HG03280 (cell line): Measurements from ENCODE around the gene AP3B2.
"Not testable (repeated sequence)": the region's sequence is repeated elsewhere in the genome, so short reads cannot be mapped to it uniquely, and the experiment has no call there.

Source experiments
- ATAC-seq: cut with Tn5 transposase; IDR thresholded peaks from one replicate; pipeline ENCODE4 v1.9.1; 2021; ENCODE audit warnings: mild to moderate bottlenecking, moderate library complexity; ENCODE audit not compliant: unreplicated experiment

AP3B2 gene

DNA sequence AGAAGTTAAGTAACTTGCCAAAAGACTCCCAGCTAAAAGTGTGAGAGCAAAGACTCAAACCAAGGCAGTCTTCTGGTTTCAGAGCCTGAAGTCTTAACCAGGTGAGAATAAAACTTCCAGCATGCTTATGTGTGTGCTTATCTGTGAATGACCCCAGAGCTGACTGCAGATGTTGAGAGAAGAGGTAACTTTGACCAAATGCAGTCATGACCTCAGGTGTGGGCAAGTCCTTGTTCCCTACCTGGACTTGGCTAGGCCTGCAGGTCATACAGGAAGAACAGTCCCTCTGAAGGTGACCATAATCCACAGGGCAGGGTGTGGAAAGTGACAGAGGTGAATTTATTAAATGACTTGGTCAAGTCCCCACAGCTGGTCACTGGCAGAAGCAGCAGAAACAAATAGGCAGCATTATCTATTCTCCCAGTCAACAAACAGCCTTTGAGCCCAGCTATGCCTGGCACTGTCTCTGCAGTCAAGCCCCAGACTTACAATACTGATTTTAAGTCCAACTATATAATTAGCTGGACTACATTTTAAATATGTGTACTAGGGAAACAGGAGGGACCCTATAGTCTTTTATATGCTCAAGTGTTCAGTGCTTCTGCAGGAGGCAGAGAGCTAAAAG, 59.5 kb downstream of the AP3B2 start:
- ATAC-seq: no peak

DNA sequence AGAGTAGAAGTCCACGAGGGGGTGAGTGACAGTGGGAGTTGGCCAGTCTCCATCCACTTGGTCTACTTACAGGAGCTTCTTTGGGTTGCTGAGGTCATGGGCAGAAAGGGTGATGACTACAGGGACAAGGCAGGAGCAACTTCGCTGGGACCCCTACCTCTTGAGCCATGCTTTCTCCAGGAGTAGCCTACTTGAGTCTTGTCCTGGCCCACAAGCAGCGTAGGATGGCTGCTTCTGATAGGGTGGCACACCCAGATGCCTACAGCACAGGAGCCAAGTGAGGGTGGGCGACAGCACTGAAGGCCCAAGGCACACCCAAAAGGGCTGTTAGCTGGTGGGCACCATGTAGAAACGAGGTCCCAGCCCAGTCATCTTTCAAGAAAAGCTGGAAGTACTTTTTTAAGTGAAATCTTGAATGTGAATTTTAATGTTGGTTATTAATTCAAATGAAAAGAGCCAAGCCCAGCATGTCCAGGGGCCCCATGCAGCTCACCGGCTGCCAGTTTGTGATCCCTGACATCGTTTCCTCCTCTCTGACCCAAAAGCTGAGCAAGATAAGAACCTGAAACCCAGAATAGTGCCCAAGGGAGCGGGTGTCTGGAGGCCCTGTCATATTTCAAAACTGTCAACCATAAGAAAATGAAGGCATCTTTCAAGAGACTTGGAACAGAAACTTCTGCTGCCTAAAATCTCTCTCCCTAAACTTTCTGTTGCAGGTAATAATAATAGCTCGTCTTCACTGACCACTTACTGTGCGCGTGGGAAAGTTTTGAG, 60.3 kb downstream of the AP3B2 start:
- ATAC-seq: no peak

DNA sequence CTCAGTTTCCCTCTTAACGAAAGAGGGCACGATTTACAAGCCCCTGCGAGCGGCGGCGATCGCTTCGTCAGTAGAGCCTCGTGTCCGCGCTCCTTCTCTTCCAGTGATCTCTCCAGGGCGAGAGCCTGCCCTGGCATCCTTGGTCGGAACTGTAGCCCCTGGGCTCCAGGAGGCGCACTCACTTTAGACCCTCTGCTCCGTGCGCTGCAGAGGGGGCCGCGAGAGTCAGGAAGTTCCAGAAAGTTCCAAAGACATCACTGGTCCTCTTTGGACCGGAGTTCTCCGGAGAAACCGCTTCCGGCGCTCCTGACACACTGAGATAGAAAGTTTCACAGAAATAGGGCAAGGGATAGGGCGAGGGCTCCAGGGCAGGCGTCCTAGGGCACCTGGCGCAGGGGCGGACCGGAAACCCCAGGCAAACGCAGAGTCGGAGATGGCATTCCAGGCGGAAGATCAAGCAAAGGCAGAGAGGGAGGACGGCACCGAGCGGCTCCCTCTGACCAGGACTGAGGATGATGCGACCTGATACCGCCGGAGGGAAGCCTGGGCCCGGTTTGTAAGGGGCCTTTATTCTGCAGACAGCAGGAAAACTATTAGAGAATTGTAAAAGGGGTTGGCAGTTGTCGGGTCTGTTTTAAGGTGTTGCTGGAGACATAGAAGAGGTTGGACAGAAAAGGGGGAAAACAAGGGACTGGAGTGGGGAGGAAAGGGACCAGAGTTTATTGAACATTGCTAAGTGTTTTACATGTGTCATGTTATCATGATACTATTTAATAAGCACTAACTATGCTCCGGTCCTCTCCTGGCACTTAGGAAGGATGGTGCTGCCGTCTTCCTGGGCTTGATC, 61.2 kb downstream of the AP3B2 start:
- ATAC-seq: no peak

DNA sequence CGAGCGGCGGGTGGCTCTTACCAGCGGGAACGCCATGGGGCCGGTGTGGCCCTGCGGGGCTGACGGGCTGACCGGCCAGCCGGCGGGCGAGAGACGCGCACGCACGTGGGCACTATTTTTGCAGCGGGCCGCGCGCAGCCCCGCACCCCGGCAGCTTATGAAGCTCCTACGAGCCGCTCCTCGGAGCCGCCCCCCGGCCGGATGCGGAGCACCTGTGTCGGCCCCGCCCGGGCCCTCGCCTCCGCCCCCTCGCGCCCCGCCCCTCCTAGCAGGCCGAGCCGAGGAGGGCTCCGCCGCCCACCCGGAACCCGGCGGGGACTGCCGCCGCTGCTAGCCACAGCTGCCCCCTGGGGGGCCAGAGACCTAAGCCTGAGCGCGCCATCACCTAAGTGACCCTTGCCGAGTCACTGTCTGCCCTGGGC, 61.8 kb downstream of the AP3B2 start:
- ATAC-seq: no peak

DNA sequence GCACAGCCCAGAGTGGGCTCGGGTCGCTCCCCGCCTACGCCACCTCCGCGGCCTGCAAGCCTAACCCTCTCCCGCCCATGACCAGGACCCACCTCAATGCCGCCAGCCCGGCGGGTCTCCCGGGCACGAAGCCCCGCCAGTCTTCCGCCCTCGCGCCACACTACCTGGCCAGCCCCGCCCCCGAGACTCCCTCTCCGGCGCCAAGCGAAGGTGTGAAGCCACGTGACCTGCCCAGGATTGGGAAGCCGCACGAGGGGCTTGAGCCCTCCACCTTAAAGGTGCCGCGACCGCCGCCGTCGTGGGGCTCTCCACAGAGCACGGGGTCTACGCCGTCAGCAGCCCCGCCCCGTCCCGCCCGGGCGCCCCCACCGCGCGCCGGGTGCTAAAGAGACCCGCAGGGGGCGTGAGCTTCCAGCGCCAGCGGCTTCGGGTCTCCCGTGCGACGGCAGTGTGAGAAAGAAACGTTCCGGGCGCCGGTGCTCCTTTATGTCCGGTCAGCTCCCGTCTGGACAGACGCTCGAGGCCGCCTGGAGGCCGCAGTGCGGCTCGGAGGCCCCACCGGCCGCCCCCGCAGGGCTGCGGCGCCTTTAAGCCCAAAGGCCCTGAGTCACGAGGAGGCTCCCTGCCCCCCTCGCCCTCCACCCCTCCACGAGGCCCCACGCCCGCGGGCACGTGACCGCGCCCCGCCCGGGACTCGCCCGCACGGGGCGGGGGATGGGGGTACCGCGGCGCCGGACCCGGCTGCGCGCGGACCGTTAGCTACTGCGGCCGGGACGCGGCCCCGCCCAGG, 62.4 kb downstream of the AP3B2 start, which contains the start of gene CPEB1:
Gene CPEB1, minus strand, starts transcription at position 319 of the 790 bp plus-strand sequence. CDS start 18,904 bp downstream, outside the sequence.
- ATAC-seq: no peak

DNA sequence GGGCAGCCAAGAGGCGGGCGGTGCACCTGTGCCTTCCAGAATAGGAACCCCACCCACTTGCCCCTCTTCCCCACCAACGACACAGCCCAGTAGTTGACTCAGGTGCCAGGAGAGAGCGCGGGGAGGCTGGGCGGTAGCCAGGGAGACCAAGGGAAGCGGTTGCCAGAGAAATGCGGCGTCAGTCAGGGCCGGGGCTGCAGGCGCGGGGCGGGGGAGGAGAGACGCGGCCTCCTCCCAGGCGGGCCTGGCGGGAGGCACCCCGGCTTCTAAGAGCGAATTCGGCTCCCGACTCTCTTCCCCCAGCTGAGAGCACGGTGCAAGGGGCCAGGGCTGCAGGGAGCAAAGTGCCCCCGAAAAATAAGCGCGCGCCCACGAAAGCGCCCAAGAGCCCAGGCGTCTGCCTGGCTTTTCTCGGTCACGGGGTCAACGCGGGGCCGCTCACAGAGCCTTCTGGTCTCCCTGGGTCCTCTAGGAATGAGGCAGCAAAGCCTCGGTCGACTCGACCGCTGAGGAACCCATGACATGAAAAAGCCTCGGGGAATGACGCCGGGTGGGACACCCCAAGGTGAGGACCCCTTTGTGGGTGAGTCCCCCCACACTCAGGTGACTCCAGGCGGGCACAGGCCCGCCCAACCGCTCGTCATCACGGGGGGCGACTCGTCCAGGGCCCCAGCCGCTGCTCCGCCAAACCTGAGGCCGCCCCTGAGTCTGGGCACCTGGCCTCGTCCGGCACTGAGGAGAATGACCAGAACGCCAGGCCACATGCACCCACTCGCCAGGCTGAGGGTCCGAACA, 63.2 kb downstream of the AP3B2 start:
- no peak for ATAC-seq

DNA sequence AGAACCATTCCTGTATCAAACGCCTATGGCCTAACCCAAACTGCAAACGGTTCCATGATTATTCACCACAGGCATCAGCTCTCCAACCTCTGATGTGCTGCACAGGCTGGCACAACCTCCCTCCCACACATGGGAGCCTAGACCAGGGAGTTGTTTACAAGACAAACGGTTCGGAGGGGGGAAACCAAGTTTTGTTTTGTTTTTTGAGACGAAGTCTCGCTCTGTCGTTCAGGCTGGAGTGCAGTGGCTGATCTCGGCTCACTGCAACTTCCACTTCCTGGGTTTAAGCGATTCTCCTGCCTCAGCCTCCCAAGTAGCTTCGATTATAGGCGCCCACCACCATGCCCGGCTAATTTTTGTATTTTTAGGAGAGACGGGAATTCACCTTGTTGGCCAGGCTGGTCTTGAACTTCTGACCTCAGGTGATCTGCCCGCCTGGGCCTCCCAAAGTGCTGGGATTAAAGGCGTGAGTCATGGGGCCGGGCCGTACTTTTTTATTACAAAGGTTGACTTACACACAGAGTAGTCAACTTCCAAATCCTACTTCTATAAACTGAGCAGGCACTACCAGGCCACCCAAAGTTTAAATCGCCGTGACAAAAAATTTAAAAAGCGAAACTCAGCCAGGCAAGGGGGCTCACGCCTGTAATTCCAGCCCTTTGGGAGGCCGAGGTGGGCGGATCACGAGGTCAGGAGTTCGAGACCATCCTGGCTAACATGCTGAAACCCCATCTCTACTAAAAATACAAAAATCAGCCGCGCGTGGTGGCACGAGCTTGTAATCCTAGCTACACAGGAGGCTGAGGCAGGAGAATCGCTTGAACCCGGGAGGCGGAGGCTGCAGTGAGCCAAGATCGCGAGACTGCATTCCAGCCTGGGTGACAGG, 64.5 kb downstream of the AP3B2 start:
- not testable (repeated sequence) for ATAC-seq

DNA sequence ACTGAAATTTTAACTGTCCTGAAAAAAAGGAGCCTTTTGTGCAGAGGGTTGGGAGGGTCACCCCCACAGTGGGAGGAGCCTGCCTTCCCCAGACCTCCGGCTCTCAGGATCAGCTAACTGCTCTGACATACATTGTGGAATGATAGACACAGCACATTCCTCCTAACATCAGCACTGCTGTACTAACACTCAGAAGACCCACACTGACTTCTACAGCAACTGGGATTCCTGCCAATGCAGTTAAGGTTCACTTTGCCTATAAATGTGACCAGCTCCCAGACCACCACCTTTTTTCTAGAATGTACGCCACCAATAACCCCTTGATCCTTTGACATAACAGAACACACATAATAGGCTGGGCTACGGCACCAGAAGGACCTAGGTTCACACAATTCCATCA, 65.7 kb downstream of the AP3B2 start:
- ATAC-seq: no peak

DNA sequence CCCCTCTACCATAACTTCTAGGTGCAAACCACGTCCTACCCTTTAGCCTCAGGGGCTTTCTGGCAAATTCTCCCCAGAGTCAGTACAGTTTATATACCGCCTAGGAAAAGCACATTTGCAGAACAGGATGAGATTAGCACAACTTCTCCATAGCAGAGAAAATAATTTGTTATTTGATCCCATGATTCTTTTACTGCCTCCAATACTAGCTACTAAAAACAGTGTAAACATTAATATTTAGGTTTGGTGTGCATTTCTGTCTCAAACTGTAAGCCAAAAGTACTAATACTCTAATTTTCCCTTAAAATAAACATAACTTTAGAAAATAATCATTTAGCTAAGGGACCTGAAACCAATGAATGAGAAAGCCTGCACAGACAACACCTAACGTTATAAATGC, 67.0 kb downstream of the AP3B2 start:
- ATAC-seq: no peak

DNA sequence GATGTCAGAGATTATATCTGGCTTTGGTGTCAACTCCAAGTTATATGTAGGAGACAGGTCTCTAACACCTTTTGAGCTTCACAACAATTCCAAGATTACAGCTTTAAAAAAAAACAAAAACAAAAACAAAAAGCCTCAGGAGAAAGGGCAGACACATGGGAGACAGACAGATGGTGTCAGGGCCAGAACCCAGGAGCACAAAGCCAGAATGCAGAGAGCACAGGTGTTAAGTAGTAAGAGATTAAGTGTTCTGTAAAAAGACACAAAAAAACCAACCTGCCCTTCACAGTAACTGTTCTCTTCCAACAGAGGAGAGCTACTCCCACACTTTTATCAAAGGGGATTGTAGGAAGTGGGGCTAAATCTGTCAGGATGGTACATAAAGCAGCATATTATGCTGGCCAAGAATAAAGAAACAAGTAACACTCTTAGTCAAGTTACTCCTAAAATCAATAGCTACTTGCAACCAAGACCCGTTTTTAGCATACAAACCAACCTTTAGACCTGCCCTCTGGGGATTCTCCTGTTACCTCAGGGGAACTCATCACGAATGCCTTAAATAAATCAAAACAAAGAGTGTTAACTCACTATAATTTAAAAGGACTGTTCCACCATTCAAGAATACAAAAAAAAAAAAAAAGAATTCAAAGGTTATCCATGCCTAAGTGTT, 68.4 kb downstream of the AP3B2 start:
- no peak for ATAC-seq

DNA sequence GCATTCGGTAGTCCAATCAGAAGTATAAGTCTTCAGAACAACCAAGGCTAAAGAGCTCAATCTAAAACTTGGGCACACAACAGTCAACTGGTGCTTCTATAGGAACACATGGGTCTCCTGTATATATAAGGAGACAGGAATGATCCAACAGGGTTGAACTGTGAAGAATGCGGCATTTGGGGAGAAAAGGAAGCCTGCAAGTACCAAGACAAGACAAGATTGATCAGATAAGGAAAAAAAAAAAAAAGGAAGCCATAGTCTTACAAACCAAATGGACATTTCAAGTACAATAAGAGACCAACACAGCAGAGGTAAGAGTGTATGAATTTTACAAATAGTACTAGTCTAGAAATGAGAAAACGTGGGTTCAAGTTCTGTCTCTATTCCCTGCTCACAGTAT, 69.0 kb downstream of the AP3B2 start:
- no peak for ATAC-seq

DNA sequence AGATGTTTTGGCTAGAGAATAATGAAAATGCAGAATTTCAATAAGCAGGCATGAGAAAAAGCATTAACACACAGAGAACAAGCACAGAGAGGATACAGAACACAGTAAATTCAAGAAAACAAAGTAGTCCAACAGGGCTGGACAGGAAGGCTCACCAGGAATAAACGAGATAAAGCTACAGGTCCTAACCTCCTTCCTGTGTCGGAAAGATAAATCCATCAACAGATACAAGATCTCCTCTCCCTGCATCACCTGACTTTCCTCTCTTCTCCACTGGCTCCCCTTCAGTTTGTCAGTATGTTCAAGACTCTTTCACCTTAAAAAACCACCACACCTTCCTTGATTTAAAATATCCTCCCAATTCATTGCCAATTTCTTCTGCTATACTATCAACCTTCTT, 73.9 kb downstream of the AP3B2 start:
- no peak for ATAC-seq

DNA sequence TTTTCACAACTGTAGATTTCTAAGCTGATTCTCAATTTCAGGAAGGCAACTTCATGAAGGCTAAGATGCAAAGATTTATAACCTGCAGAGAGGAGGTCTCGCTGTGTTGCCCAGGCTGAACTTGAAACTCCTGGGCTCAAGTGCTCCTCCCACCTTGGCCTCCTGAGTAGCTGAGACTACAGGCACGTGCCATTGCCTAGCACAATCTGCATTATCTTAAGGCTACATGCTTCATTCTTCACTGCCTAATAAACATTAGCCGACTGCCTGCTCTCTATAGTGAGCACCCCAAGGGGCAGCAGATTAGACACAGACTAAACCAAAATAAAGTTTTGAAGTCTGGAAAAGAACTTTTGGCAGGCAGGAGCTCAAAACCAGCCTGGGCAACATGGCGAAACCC, 79.6 kb downstream of the AP3B2 start:
- ATAC-seq: no peak

DNA sequence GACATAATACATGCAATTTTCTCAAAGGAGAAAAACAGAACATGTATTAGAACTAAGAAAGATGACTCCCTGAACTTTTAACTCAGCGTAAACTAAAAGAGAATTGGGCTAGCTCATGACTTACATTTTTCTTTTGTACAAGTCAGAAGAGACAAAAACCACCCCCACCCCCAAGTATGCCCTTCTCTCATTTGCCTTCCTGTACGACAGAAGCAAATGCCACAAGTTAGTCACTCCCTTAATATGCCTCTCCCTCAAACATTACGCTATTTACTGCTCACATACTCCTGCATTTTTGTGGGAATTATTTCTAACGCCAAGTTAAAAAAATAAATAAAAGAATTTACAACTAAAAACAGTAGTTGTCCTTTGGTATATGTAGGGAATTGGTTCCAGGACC, 84.5 kb downstream of the AP3B2 start:
- no peak for ATAC-seq

DNA sequence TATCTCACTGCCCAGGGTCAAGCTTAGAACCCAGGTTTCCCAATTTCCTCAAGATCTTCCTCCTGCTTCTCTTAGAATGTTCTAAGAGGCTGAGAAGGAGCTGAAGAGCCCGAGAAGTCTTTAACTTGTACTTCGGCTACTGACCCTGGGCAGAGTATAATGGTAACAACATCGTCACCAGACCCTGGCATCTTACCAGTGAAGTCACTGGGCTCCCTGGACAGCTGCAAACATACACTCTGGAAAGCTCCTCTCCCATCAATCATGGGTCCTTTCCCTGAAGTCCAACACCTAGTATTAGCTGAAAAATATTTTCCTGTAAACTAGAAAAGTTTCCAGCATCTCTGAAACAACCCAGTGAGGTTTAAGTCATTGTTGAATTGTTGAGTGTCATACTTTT, 85.2 kb downstream of the AP3B2 start:
- ATAC-seq: no peak

DNA sequence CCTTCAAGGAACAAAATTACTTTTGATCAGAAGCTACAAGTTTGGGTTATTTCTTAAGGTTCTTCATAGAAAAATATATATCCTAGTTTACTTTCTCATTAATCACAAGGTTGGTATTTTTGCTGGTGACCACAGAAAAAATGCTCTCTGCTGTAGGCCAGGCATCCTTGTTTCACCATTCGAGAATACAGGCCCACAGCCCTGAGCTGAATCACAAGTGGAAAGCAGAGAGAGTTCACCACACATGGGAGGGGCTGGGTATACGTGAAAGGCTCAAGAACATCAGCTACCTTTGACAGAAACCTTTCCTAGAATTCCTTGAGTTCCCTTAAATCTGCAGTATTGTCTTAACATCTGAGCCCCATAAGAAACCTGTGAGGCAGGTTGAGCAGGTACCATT, 85.7 kb downstream of the AP3B2 start:
- no peak for ATAC-seq

DNA sequence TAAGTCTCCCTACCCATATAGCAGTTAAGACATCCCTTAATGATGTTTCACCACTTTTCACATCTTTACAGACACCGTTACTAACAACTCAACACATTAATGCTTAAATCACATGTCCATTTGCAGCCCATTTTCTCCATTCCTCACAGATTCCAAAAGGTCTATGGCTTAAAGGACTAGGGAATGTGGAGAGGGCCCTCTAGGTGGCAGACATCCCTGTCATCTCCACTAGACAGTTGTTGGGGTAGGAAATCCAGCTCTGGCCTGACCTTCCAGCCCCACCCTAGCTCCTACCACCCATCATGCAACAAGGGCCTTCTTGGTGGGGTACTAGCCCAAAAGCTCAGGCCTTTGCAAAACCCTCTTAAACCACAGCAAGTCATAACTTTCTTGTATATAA, 87.7 kb downstream of the AP3B2 start:
- no peak for ATAC-seq

DNA sequence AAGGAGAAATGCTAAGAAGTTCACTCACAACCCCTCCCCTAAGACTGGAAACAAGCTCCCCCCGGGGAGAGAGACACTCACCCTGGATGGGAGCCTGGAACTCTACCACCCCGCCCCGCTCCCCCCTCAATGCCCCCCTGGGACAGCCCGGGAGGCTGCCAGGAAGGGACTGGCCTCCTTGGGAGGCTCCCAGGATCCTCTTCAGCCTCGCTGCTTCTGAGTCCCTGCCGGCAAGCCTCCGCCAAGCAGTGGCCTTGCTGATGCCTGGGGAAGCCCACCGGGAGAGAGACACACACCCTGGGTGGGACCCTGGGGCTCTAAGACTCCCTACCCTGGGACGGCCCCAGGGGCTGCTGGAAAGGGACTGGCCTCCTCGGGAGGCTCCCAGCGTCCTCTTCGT, 95.9 kb downstream of the AP3B2 start:
- no peak for ATAC-seq

DNA sequence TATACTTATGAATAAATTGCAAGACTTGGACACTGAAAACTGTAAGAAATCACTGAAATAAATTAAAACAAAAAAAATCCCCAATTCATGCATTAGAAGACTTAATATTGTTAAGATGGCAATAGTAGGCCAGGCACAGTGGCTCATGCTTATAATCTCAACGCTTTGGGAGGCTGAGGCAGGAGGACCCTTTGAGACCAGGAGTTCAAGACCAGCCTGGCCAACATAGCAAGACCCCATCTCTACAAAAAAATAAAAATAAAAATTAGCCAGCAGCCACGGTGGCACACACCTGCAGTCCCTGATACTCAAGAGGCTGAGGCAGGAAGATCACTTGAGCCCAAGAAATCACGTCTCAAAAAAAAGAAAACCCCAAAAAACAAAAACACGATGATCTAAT, 98.3 kb downstream of the AP3B2 start:
- ATAC-seq: no peak
